Duodenal mucosa (tissue), 2 donors: Measurements from ENCODE around the gene EFHD2.

Source experiments
- H3K27ac ChIP-seq: one replicate; pipeline ENCODE4 v1.7.0; 2013; ENCODE audit warnings: low read depth, low read length
- H3K27me3 ChIP-seq, 2 donors: one replicate each; pipeline ENCODE4 v1.7.0; 2013; ENCODE audit warnings: low read length in 2 of 2, control low read depth in 1 of 2; ENCODE audit not compliant: insufficient read depth in 2 of 2, control insufficient read depth in 1 of 2
- H3K36me3 ChIP-seq, 2 donors: one replicate each; pipeline ENCODE4 v1.7.0; 2013; ENCODE audit warnings: low read length in 2 of 2, control low read depth in 1 of 2; ENCODE audit not compliant: insufficient read depth in 2 of 2, control insufficient read depth in 1 of 2
- H3K4me1 ChIP-seq, 2 donors: one replicate each; pipeline ENCODE4 v1.7.0; 2013; ENCODE audit warnings: low read length in 2 of 2, control low read depth in 1 of 2; ENCODE audit not compliant: insufficient read depth in 2 of 2, control insufficient read depth in 1 of 2
- H3K4me3 ChIP-seq, 2 donors: one replicate each; pipeline ENCODE4 v1.7.0; 2013; ENCODE audit warnings: low read length in 2 of 2, low read depth in 1 of 2
- H3K9ac ChIP-seq, 2 donors: one replicate each; pipeline ENCODE4 v1.7.0; 2013; ENCODE audit warnings: low read length in 2 of 2, low read depth in 1 of 2
- H3K9me3 ChIP-seq, 2 donors: one replicate each; pipeline ENCODE4 v1.7.0; 2013; ENCODE audit warnings: low read length in 2 of 2, control low read depth in 1 of 2; ENCODE audit not compliant: control insufficient read depth in 1 of 2

The EFHD2 gene

GRCh38 chr1:15409388-15410222, at the start of gene EFHD2:
Gene EFHD2, plus strand, starts transcription at chr1:15409888. Its CDS starts 84 bp downstream, at chr1:15409972.
- Histone ChIP-seq H3K27me3 (no peaks in the 10 kb centered on the region), H3K9me3 (no peaks in the 10 kb centered on the region), H3K9ac (peak within 1 kb of the TSS; percentile 90 to 98), H3K4me3 (peak within 1 kb of the TSS; percentile 85 to 96), H3K36me3 (peaks cover 0 to 7% of the 10 kb centered on the region in 2 donors), H3K4me1 (peaks cover 26 to 36% of the 10 kb centered on the region in 2 donors), H3K27ac (peak within 1 kb of the TSS; percentile 72)

DNA sequence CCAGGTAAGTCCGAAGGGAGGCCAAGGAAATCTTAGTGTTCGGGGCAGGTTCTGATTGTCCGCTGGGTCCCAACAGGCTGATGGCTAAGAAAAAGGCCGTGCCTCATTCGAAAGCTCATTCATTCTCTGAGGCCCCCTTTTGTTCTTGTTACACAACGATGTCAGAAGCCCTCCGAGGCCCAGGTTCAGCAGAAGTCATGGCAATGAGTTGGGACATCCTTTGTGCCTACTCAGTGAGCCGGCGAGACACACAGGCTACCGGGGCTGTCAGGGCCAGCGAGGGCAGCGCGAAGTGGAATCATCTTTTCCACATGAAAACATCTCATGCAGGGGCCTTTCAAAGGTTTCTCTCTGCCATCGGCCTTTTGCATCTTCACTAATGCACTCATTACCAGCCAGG, 49.0 kb upstream of the EFHD2 start:
- peaks cover 20 to 21% of the 10 kb centered on the region in 2 donors for H3K4me1 ChIP-seq
- H3K9ac ChIP-seq: no peak overlapping the region

GRCh38 chr1:15362096-15362736, 47.5 kb upstream of the EFHD2 start:
- Histone ChIP-seq H3K27ac (no peak overlapping the region), H3K4me1 (peaks cover 22 to 28% of the 10 kb centered on the region in 2 donors), H3K9ac (no peak overlapping the region), H3K27me3 (no peaks in the 10 kb centered on the region), H3K9me3 (no peaks in the 10 kb centered on the region), H3K36me3 (no peaks in the 10 kb centered on the region), H3K4me3 (no peak overlapping the region)

More for the DNA sequence above, 49.0 kb upstream of the EFHD2 start:
- Histone ChIP-seq H3K27ac (no peak overlapping the region), H3K36me3 (no peaks in the 10 kb centered on the region), H3K4me3 (no peak overlapping the region), H3K27me3 (no peaks in the 10 kb centered on the region), H3K9me3 (no peaks in the 10 kb centered on the region)

- H3K9ac ChIP-seq: no peak overlapping the region
- H3K4me1 ChIP-seq: peaks cover 22 to 28% of the 10 kb centered on the region in 2 donors
- no peak overlapping the region for H3K27ac ChIP-seq
- no peaks in the 10 kb centered on the region for H3K9me3 ChIP-seq
- H3K4me3 ChIP-seq: no peak overlapping the region
- H3K27me3 ChIP-seq: no peaks in the 10 kb centered on the region
- no peaks in the 10 kb centered on the region for H3K36me3 ChIP-seq
Observed at GRCh38 chr1:15362737-15363128, 47.0 kb upstream of the EFHD2 start.

GRCh38 chr1:15364740-15365139, 44.9 kb upstream of the EFHD2 start:
- H3K9ac ChIP-seq: no peak overlapping the region
- no peaks in the 10 kb centered on the region for H3K27me3 ChIP-seq
- no peaks in the 10 kb centered on the region for H3K9me3 ChIP-seq
- H3K4me3 ChIP-seq: no peak overlapping the region
- no peak overlapping the region for H3K27ac ChIP-seq
- H3K36me3 ChIP-seq: no peaks in the 10 kb centered on the region
- peaks cover 13 to 16% of the 10 kb centered on the region in 2 donors for H3K4me1 ChIP-seq

- no peaks in the 10 kb centered on the region for H3K9me3 ChIP-seq
- no peaks in the 10 kb centered on the region for H3K27me3 ChIP-seq
- H3K36me3 ChIP-seq: no peaks in the 10 kb centered on the region
- H3K27ac ChIP-seq: no peak overlapping the region
- H3K4me3 ChIP-seq: no peak overlapping the region
- H3K9ac ChIP-seq: no peak overlapping the region
- peaks cover 26 to 29% of the 10 kb centered on the region in 2 donors for H3K4me1 ChIP-seq
Observed at GRCh38 chr1:15368888-15369287, 40.8 kb upstream of the EFHD2 start.

- no peak overlapping the region for H3K4me3 ChIP-seq
- no peaks in the 10 kb centered on the region for H3K9me3 ChIP-seq
- peaks cover 26 to 29% of the 10 kb centered on the region in 2 donors for H3K4me1 ChIP-seq
- H3K27ac ChIP-seq: no peak overlapping the region
- H3K36me3 ChIP-seq: no peaks in the 10 kb centered on the region
- H3K27me3 ChIP-seq: no peaks in the 10 kb centered on the region
- no peak overlapping the region for H3K9ac ChIP-seq
Observed at GRCh38 chr1:15370268-15370667, 39.4 kb upstream of the EFHD2 start.

- Histone ChIP-seq H3K9ac (no peak overlapping the region), H3K9me3 (no peaks in the 10 kb centered on the region), H3K4me3 (no peak overlapping the region), H3K4me1 (peaks cover 25 to 26% of the 10 kb centered on the region in 2 donors), H3K27ac (no peak overlapping the region), H3K36me3 (no peaks in the 10 kb centered on the region), H3K27me3 (no peaks in the 10 kb centered on the region)
Observed at GRCh38 chr1:15370781-15371520, 38.7 kb upstream of the EFHD2 start.

DNA sequence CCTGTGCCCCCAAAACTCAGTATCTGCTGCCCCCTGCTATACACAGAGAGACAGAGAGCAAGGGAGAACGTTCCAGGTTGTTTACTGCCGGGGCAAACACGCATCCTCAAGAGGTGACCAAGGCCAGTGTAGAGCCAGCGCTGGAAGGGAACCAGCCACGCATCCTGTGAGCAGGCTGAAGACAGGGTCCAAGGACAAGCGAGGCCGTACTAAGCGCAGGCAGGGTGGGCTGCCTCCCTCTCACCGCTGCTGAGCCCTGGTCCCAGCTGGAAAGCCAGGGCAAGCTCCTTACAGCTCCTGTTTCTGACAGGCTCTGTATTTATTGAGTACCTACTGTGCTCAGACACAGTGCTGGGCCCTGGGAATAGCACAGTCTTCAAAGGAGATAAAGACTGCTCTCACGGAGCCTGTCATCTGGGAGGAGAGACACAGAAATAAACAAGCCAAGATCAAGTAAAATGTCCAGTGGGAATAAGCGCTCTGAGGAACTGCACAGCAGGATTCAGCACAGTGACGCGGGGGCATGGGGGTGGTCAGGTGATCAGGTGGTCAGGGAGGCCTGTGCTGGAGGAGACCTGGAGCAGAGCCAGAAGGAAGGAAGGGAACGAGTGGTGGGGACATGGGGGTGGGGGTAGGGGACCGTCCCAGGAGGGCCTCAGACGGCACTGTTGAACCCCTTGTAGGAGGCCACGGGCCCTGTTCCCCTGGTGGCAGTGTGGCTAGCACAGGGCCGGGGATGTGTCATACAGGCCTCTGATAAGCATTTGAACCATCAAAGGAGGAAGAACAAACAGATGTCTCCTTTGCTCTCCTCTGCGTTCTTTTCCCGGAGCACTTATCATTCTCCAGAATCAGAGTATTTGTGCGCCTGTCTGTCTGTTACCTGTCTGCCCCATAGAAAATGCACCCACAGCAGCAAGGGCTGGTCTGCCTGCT, 37.8 kb upstream of the EFHD2 start:
- no peaks in the 10 kb centered on the region for H3K27me3 ChIP-seq
- H3K4me1 ChIP-seq: peaks cover 20% of the 10 kb centered on the region in 2 donors
- no peak overlapping the region for H3K4me3 ChIP-seq
- H3K27ac ChIP-seq: no peak overlapping the region
- no peaks in the 10 kb centered on the region for H3K9me3 ChIP-seq
- H3K36me3 ChIP-seq: no peaks in the 10 kb centered on the region
- no peak overlapping the region for H3K9ac ChIP-seq
